WTC11 (cell line): ENCODE data around the gene INSC. TPM values are rescaled to one million over a fixed set of nuclear protein-coding genes. Genes with fewer than 3 reads are reported as not detected.

Experiments used
- ATAC-seq: fragments of 200-7000 bp; cut with Tn5 transposase; 2 replicates; pipeline ENCODE4 v1.10.0; 2021; ENCODE audit warnings: mild to moderate bottlenecking, moderate library complexity
- CTCF ChIA-PET: fragments of 300-600 bp; sonication (Branson Sonifier 250); formaldehyde crosslinking; loops from one replicate; lab custom pipeline; 2021; ENCODE audit warnings: antibody characterized with exemption; lab: Charles Lee
- POLR2A ChIA-PET: fragments of 350-600 bp; sonication (Branson Sonifier 250); formaldehyde crosslinking; loops from one replicate; lab custom pipeline; 2021; ENCODE audit warnings: antibody characterized with exemption; lab: Charles Lee
- DNase-seq: peaks from one replicate; pipeline ENCODE4 v3.0.0; 2021; ENCODE audit warnings: low spot score
- H3K27ac Mint-ChIP-seq: 2 replicates; pipeline ENCODE4 v1.8.0; 2021; ENCODE audit warnings: mixed read lengths
- H3K27me3 Mint-ChIP-seq: 2 replicates; pipeline ENCODE4 v1.8.0; 2021; ENCODE audit warnings: low read depth, mild to moderate bottlenecking, moderate library complexity, mixed read lengths
- H3K36me3 Mint-ChIP-seq: 2 replicates; pipeline ENCODE4 v1.8.0; 2021; ENCODE audit warnings: mixed read lengths
- H3K4me1 Mint-ChIP-seq: 2 replicates; pipeline ENCODE4 v1.8.0; 2022; ENCODE audit warnings: mixed read lengths
- H3K4me3 Mint-ChIP-seq: 2 replicates; pipeline ENCODE4 v1.8.0; 2021; ENCODE audit warnings: mild to moderate bottlenecking, moderate library complexity, mixed read lengths
- H3K9me3 Mint-ChIP-seq: 2 replicates; pipeline ENCODE4 v1.8.0; 2021; ENCODE audit warnings: mixed read lengths
- AFF4 ChIP-seq: sonication (generic); formaldehyde crosslinking; IDR thresholded peaks from 2 replicates; pipeline ENCODE4 v1.8.1; 2023; ENCODE audit warnings: mild to moderate bottlenecking, missing genetic modification reagents, borderline replicate concordance
- ATF3 ChIP-seq: sonication (generic); formaldehyde crosslinking; conservative IDR thresholded peaks from 2 replicates; pipeline ENCODE4 v1.8.1; 2022; ENCODE audit warnings: mild to moderate bottlenecking, missing genetic modification reagents
- CREB1 ChIP-seq: sonication (generic); formaldehyde crosslinking; IDR thresholded peaks from 2 replicates; pipeline ENCODE4 v1.8.0; 2023; ENCODE audit warnings: mild to moderate bottlenecking, missing genetic modification reagents
- CREM ChIP-seq: sonication (generic); formaldehyde crosslinking; IDR thresholded peaks from 2 replicates; pipeline ENCODE4 v1.8.1; 2022; ENCODE audit warnings: mild to moderate bottlenecking, missing genetic modification reagents, moderate library complexity
- GABPB1 ChIP-seq: sonication (generic); formaldehyde crosslinking; IDR thresholded peaks from 2 replicates; pipeline ENCODE4 v1.8.1; 2023; ENCODE audit warnings: mild to moderate bottlenecking, missing genetic modification reagents
- GTF2I ChIP-seq: fragments of 250-450 bp; sonication (Bioruptor Pico); conservative IDR thresholded peaks from 2 replicates; pipeline ENCODE4 v1.4.0; 2021; ENCODE audit warnings: mild to moderate bottlenecking
- HMGXB4 ChIP-seq: sonication (generic); formaldehyde crosslinking; IDR thresholded peaks from 2 replicates; pipeline ENCODE4 v1.8.1; 2023; ENCODE audit warnings: mild to moderate bottlenecking, moderate library complexity, missing genetic modification reagents
- JAZF1 ChIP-seq: fragments of 250-450 bp; sonication (Bioruptor Pico); IDR thresholded peaks from 2 replicates; pipeline ENCODE4 v1.9.0; 2021; ENCODE audit warnings: moderate library complexity, mild to moderate bottlenecking, inconsistent platforms
- NR1H2 ChIP-seq: sonication (generic); formaldehyde crosslinking; IDR thresholded peaks from 2 replicates; pipeline ENCODE4 v1.9.0; 2021; ENCODE audit warnings: mild to moderate bottlenecking, moderate library complexity, missing genetic modification reagents
- NR3C1 ChIP-seq: sonication (generic); formaldehyde crosslinking; conservative IDR thresholded peaks from 2 replicates; pipeline ENCODE4 v1.8.1; 2023; ENCODE audit warnings: low read depth, mild to moderate bottlenecking, missing genetic modification reagents
- SMAD3 ChIP-seq: sonication (generic); formaldehyde crosslinking; IDR thresholded peaks from 2 replicates; pipeline ENCODE4 v1.8.0; 2022; ENCODE audit warnings: missing genetic modification reagents, mild to moderate bottlenecking, borderline replicate concordance
- TP53 ChIP-seq: sonication (generic); formaldehyde crosslinking; IDR thresholded peaks from 2 replicates; pipeline ENCODE4 v1.8.1; 2023; ENCODE audit warnings: mild to moderate bottlenecking, missing genetic modification reagents
- ZMAT4 ChIP-seq: fragments of 250-450 bp; sonication (Bioruptor Pico); IDR thresholded peaks from 2 replicates; pipeline ENCODE4 v1.9.0; 2021; ENCODE audit warnings: mild to moderate bottlenecking
- ZNF219 ChIP-seq: sonication (generic); formaldehyde crosslinking; IDR thresholded peaks from 2 replicates; pipeline ENCODE4 v1.8.0; 2023; ENCODE audit warnings: missing genetic modification reagents, mild to moderate bottlenecking, borderline replicate concordance
- ZNF232 ChIP-seq: sonication (generic); formaldehyde crosslinking; IDR thresholded peaks from 2 replicates; pipeline ENCODE4 v1.8.0; 2022; ENCODE audit warnings: mild to moderate bottlenecking, missing genetic modification reagents
- ZNF263 ChIP-seq: sonication (generic); formaldehyde crosslinking; IDR thresholded peaks from 2 replicates; pipeline ENCODE4 v1.8.1; 2022; ENCODE audit warnings: low read depth, mild to moderate bottlenecking, moderate library complexity, missing genetic modification reagents
- ZNF281 ChIP-seq: sonication (generic); formaldehyde crosslinking; IDR thresholded peaks from 2 replicates; pipeline ENCODE4 v1.8.0; 2023; ENCODE audit warnings: mild to moderate bottlenecking, missing genetic modification reagents
- ZNF317 ChIP-seq: sonication (generic); formaldehyde crosslinking; IDR thresholded peaks from 2 replicates; pipeline ENCODE4 v1.8.1; 2023; ENCODE audit warnings: low read depth, mild to moderate bottlenecking, moderate library complexity, missing genetic modification reagents, borderline replicate concordance
- ZNF416 ChIP-seq: fragments of 250-450 bp; sonication (Bioruptor Pico); IDR thresholded peaks from 2 replicates; pipeline ENCODE4 v1.9.0; 2021; ENCODE audit warnings: mild to moderate bottlenecking, inconsistent platforms
- ZNF512 ChIP-seq: sonication (generic); formaldehyde crosslinking; IDR thresholded peaks from 2 replicates; pipeline ENCODE4 v1.8.1; 2022; ENCODE audit warnings: missing genetic modification reagents, borderline replicate concordance
- total RNA-seq: library from RNA; stranded (reverse); gene quantifications from 3 replicates; pipeline ENCODE4 v1.2.3, GENCODE V29; 2021

INSC gene
- total RNA-seq, 1 experiment from 2014 or later = 0.44 TPM

GRCh38 chr11:15091625-15092024 is 23.1 kb upstream of the INSC start (continued):
- no peak for TF ChIP-seq NR1H2 (CRISPR knock-in tag)
- no peak for TF ChIP-seq ZNF219 (CRISPR knock-in tag)
- TF ChIP-seq AFF4 (CRISPR knock-in tag) = no peak
- no peak for TF ChIP-seq ATF3
- no peak for TF ChIP-seq JAZF1 (CRISPR knock-in tag)

GRCh38 chr11:15093432-15093831 is 21.3 kb upstream of the INSC start:
- ATAC-seq (no peak), DNase-seq (no peak)
- Mint-ChIP-seq H3K36me3 (no peaks in the 10 kb centered on the region), H3K27ac (no peak overlapping the region), H3K4me1 (no peaks in the 10 kb centered on the region), H3K27me3 (no peaks in the 10 kb centered on the region), H3K4me3 (no peak overlapping the region), H3K9me3 (peaks cover 3% of the 10 kb centered on the region)
- TF ChIP-seq TP53 (CRISPR knock-in tag) = no peak
- TF ChIP-seq CREB1 (CRISPR knock-in tag) = no peak
- no peak for TF ChIP-seq ZNF512
- no peak for TF ChIP-seq GTF2I (CRISPR knock-in tag)
- no peak for TF ChIP-seq ZNF281 (CRISPR knock-in tag)
- no peak for TF ChIP-seq ZNF232 (CRISPR knock-in tag)
- TF ChIP-seq ZNF263 (CRISPR knock-in tag) = no peak
- TF ChIP-seq GABPB1 = no peak
- POLR2A ChIA-PET = no interaction called here
- CTCF ChIA-PET = no interaction called here

- no peak overlapping the region for H3K4me3 Mint-ChIP-seq
- H3K27ac Mint-ChIP-seq = no peak overlapping the region
- POLR2A ChIA-PET = no interaction called here
- CTCF ChIA-PET = interaction anchor here (2.2 kb wide), 1 partner anchor 21 kb away, joined by 7 read pairs; no protein-coding TSS in a partner anchor
- H3K27me3 Mint-ChIP-seq = no peaks in the 10 kb centered on the region
- peaks cover 3% of the 10 kb centered on the region for H3K9me3 Mint-ChIP-seq
- no peaks in the 10 kb centered on the region for H3K4me1 Mint-ChIP-seq
- DNase-seq (no peak), ATAC-seq (no peak)
- no peaks in the 10 kb centered on the region for H3K36me3 Mint-ChIP-seq
- TF ChIP-seq TP53 (CRISPR knock-in tag) = no peak
- TF ChIP-seq ZNF281 (CRISPR knock-in tag) = no peak
- no peak for TF ChIP-seq ZNF416 (CRISPR knock-in tag)
- no peak for TF ChIP-seq SMAD3 (CRISPR knock-in tag)
- no peak for TF ChIP-seq CREM (CRISPR knock-in tag)
- TF ChIP-seq HMGXB4 (CRISPR knock-in tag) = no peak
- TF ChIP-seq ZMAT4 (CRISPR knock-in tag) = no peak
- TF ChIP-seq NR3C1 (CRISPR knock-in tag) = no peak
- no peak for TF ChIP-seq ZNF317 (CRISPR knock-in tag)
Measured at GRCh38 chr11:15095736-15096228, 18.9 kb upstream of the INSC start.
